Loucy (cell line): ENCODE measurements around the gene IDH1.

ENCODE experiments used
- CTCF ChIP-seq: fragments of 200-600 bp; sonication (generic); conservative IDR thresholded peaks from 2 replicates; pipeline ENCODE4 v1.5.1; 2014; ENCODE audit warnings: mild to moderate bottlenecking, antibody characterized with exemption, low read length
- EZH2phosphoT487 ChIP-seq: fragments of 200-600 bp; IDR thresholded peaks from 2 replicates; pipeline ENCODE4 v1.6.1; 2018; ENCODE audit warnings: antibody characterized with exemption, mild to moderate bottlenecking, moderate library complexity, borderline replicate concordance

DNA sequence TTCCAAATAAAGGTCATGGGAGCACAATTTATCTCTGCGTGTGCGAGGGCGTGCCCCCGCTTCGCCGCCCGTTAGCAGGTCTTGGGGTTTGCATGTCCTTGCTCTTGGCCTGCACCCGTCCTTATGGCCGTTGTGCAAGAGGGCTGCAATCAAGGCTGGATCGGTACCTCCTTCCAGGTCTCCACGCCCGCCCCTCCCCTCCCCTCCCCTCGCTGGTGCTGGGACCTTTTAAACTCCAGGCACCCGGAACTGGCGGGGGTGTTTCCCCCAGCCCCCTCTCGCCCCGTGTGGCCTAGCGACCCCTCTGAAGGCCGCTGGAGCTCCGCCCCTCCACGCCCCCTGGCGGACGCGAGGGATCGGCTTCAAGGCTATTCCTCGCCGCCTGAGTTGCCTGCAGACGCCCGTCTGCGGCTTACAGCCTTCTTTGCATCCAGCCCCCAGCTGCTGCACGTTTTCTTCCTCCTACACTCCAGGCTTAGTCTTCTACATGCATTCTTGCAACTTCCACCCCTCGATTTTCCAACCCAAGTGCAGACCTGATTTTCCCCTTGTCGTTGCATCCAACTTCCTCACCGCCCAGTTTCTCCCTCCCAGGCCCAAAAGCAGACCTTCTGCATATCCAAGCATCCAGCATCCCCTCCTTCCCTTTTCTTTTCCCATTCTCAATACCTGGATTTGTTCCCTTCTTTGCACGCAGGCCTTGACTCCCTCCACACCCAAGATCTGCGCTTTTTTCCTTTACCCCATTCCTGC lies 577 bp downstream of the IDH1 start:
- TF ChIP-seq CTCF (peak; percentile 75), EZH2phosphoT487 (no peak)
